HL-60/S4 treated with retinoic acid at 250 ng/mL for 4 days and 3 days (cell line): ENCODE results near the gene RSU1.

Experiments
- in situ Hi-C: fragments of 300-500 bp; cut with MboI; formaldehyde crosslinking; loops from 2 replicates; pipeline ENCODE4 v1.7.0; 2022; ENCODE audit warnings: low sequenced_read_pairs

The RSU1 gene

GRCh38 chr10:16545116-16545736 lies 272.0 kb downstream of the RSU1 start:
- in situ Hi-C loops = no loop called here

GRCh38 chr10:16544591-16544990 lies 272.6 kb downstream of the RSU1 start:
- in situ Hi-C loops = no loop called here

- in situ Hi-C loops = no loop called here
Observed at GRCh38 chr10:16544099-16544498, 273.1 kb downstream of the RSU1 start.
